ENCODE measurements around the gene CPT1C.

The CPT1C gene

GRCh38 chr19:49681830-49682229 is 9.1 kb upstream of the CPT1C start:
- DNase-seq (ENCODE audit: low read depth): no peak

GRCh38 chr19:49682274-49682673 is 8.6 kb upstream of the CPT1C start:
- DNase-seq (ENCODE audit: low read depth): no peak

GRCh38 chr19:49683814-49684250 is 7.1 kb upstream of the CPT1C start:
- DNase-seq (ENCODE audit: low read depth): no peak

- DNase-seq (ENCODE audit: low read depth): no peak
Measured at GRCh38 chr19:49684251-49684982, 6.5 kb upstream of the CPT1C start.

- DNase-seq (ENCODE audit: low read depth): no peak
Measured at GRCh38 chr19:49684983-49685553, 5.8 kb upstream of the CPT1C start.

- DNase-seq (ENCODE audit: low read depth): no peak
Measured at GRCh38 chr19:49685845-49686332, 5.0 kb upstream of the CPT1C start.

- no peak for DNase-seq (ENCODE audit: low read depth)
Measured at GRCh38 chr19:49686503-49687088, 4.3 kb upstream of the CPT1C start.

GRCh38 chr19:49687150-49687549 is 3.8 kb upstream of the CPT1C start:
- DNase-seq (ENCODE audit: low read depth): no peak

GRCh38 chr19:49687566-49688316 is 3.2 kb upstream of the CPT1C start:
- DNase-seq (ENCODE audit: low read depth): no peak

GRCh38 chr19:49688531-49689132 is 2.3 kb upstream of the CPT1C start:
- DNase-seq (ENCODE audit: low read depth): no peak

GRCh38 chr19:49689133-49690078 is 1.5 kb upstream of the CPT1C start, which contains the start of gene ADM5:
ADM5 (plus strand) TSS chr19:49689594; CDS start chr19:49689838, 244 bp downstream.
- no peak for DNase-seq (ENCODE audit: low read depth)

GRCh38 chr19:49690079-49690655 is 749 bp upstream of the CPT1C start:
- no peak for DNase-seq (ENCODE audit: low read depth)

- peak; percentile 77 for DNase-seq (ENCODE audit: low read depth)
Measured at GRCh38 chr19:49691243-49692146, 579 bp downstream of the CPT1C start.

- DNase-seq (ENCODE audit: low read depth): no peak
Measured at GRCh38 chr19:49692147-49692506, 1.2 kb downstream of the CPT1C start.

GRCh38 chr19:49696115-49696514 is 5.2 kb downstream of the CPT1C start:
- DNase-seq (ENCODE audit: low read depth): no peak

GRCh38 chr19:49696865-49697264 is 5.9 kb downstream of the CPT1C start:
- no peak for DNase-seq (ENCODE audit: low read depth)

- DNase-seq (ENCODE audit: low read depth): no peak
Measured at GRCh38 chr19:49699364-49699763, 8.4 kb downstream of the CPT1C start.

- DNase-seq (ENCODE audit: low read depth): no peak
Measured at GRCh38 chr19:49700563-49700962, 9.6 kb downstream of the CPT1C start.

GRCh38 chr19:49701271-49701786 is 10.4 kb downstream of the CPT1C start:
- no peak for DNase-seq (ENCODE audit: low read depth)
